HCT116 (cell line): ENCODE data around the gene EGFL7. TPM values are rescaled to one million over a fixed set of nuclear protein-coding genes. Genes with fewer than 3 reads are reported as not detected.

Source experiments
- ATAC-seq: fragments of 200-7000 bp; cut with Tn5 transposase; 2 replicates; pipeline ENCODE4 v1.9.1; 2020; ENCODE audit warnings: mild to moderate bottlenecking, moderate library complexity
- BruUV-seq: library from RNA; stranded (reverse); fragments of 400-500 nt; replicated peaks from 2 replicates; lab custom pipeline; 2021; lab: Mats Ljungman, UMichigan
- CTCF ChIA-PET: fragments of 300-600 bp; sonication (Branson Sonifier 250); formaldehyde crosslinking; loops from one replicate; lab custom pipeline; 2021; ENCODE audit warnings: antibody characterized with exemption; lab: Charles Lee
- POLR2A ChIA-PET: fragments of 300-600, 350-600 bp; sonication (Branson Sonifier 250); formaldehyde crosslinking; loops from one replicate; lab custom pipeline; 2021; ENCODE audit warnings: antibody characterized with exemption; lab: Charles Lee
- RAD21 ChIA-PET, 2 experiments: fragments of 300-600 bp; sonication (Branson Sonifier 250); formaldehyde crosslinking; loops; one replicate each; lab custom pipeline; 2023; ENCODE audit warnings: low total read pairs in 2 of 2; ENCODE audit not compliant: uncharacterized antibody in 2 of 2, unreplicated experiment in 2 of 2, low non-redundant PET in 1 of 2; lab: Charles Lee
- DNase-seq: peaks from one replicate; pipeline ENCODE4 v3.0.0-alpha.2; 2010; ENCODE audit warnings: low read depth, low spot score
- H2AFZ ChIP-seq: fragments of 200-600 bp; shearing (Covaris generic), sonication (generic); 2 replicates; pipeline ENCODE4 v1.6.1; 2017; ENCODE audit warnings: low read depth, mixed run types, mixed read lengths, antibody characterized with exemption, low read length; ENCODE audit not compliant: poor library complexity, severe bottlenecking
- H3K27ac ChIP-seq: 2 replicates; pipeline ENCODE4 v1.5.1; 2012; ENCODE audit warnings: low read depth, low read length
- H3K27me3 ChIP-seq: fragments of 200-600 bp; sonication (generic); 2 replicates; pipeline ENCODE4 v1.6.1; 2016; ENCODE audit warnings: mixed run types, low read length, mixed read lengths; ENCODE audit not compliant: insufficient read depth
- H3K36me3 ChIP-seq, 2 experiments: fragments of 200-500 bp in 1 of 2; fragments of 200-600 bp in 1 of 2; sonication (Bioruptor generic) in 1 of 2; sonication (generic) in 1 of 2; 2 replicates each; pipeline versions ENCODE4 v1.5.1 to v1.6.1; 2014 to 2016; ENCODE audit warnings: low read length in 2 of 2, inconsistent platforms in 1 of 2, mixed read lengths in 1 of 2, mixed run types in 1 of 2; ENCODE audit not compliant: insufficient read depth in 2 of 2, control insufficient read depth in 1 of 2
- H3K4me1 ChIP-seq, 2 experiments: fragments of 200-600 bp in 1 of 2; sonication (generic) in 1 of 2; 2 replicates each; pipeline versions ENCODE4 v1.5.1 to v1.6.1; 2012 to 2017; ENCODE audit warnings: low read length in 2 of 2, inconsistent platforms in 1 of 2, mild to moderate bottlenecking in 1 of 2, mixed read lengths in 1 of 2, mixed run types in 1 of 2, moderate library complexity in 1 of 2; ENCODE audit not compliant: insufficient read depth in 2 of 2, control insufficient read depth in 1 of 2
- H3K4me2 ChIP-seq: fragments of 200-600 bp; sonication (generic); 2 replicates; pipeline ENCODE4 v1.6.1; 2017; ENCODE audit warnings: mixed run types, low read length, mixed read lengths
- H3K4me3 ChIP-seq, 2 experiments: fragments of 200-600 bp in 1 of 2; sonication (generic) in 1 of 2; replicated peaks in 1 of 2; 2 replicates each; pipeline ENCODE4 v1.5.1; 2011 to 2016; ENCODE audit warnings: low read length in 2 of 2, control low read depth in 1 of 2, low read depth in 1 of 2, mild to moderate bottlenecking in 1 of 2, mixed read lengths in 1 of 2, mixed run types in 1 of 2
- H3K79me2 ChIP-seq: fragments of 200-600 bp; sonication (generic); 2 replicates; pipeline ENCODE4 v1.6.1; 2017; ENCODE audit warnings: mild to moderate bottlenecking, mixed run types, low read length, moderate library complexity, mixed read lengths; ENCODE audit not compliant: insufficient read depth
- H3K9ac ChIP-seq: fragments of 200-600 bp; sonication (generic); 2 replicates; pipeline ENCODE4 v1.6.1; 2016; ENCODE audit warnings: low read length, mixed read lengths
- H3K9me2 ChIP-seq: fragments of 200-600 bp; sonication (generic), shearing (Covaris generic); 2 replicates; pipeline ENCODE4 v1.6.1; 2017; ENCODE audit warnings: mixed run types, mild to moderate bottlenecking, moderate library complexity; ENCODE audit not compliant: insufficient read depth
- H3K9me3 ChIP-seq, 2 experiments: fragments of 200-500 bp in 1 of 2; fragments of 200-600 bp in 1 of 2; sonication (Bioruptor generic) in 1 of 2; sonication (generic) in 1 of 2; 2 replicates each; pipeline ENCODE4 v1.6.1; 2014 to 2017; ENCODE audit warnings: low read length in 2 of 2, mixed read lengths in 2 of 2, inconsistent platforms in 1 of 2, low read depth in 1 of 2, mild to moderate bottlenecking in 1 of 2, mixed run types in 1 of 2, moderate library complexity in 1 of 2; ENCODE audit not compliant: control insufficient read depth in 1 of 2, insufficient read depth in 1 of 2
- H4K20me1 ChIP-seq: fragments of 200-600 bp; sonication (generic), shearing (Covaris generic); 2 replicates; pipeline ENCODE4 v1.6.1; 2017; ENCODE audit warnings: mixed run types, mild to moderate bottlenecking, moderate library complexity; ENCODE audit not compliant: insufficient read depth
- ATF3 ChIP-seq: IDR thresholded peaks from 2 replicates; pipeline ENCODE4 v1.6.1; 2012
- CBX3 ChIP-seq: IDR thresholded peaks from 2 replicates; pipeline ENCODE4 v1.6.1; 2012; ENCODE audit warnings: low read depth
- CEBPB ChIP-seq: IDR thresholded peaks from 2 replicates; pipeline ENCODE4 v1.6.1; 2012; ENCODE audit warnings: low read depth
- CTCF ChIP-seq, 3 experiments: fragments of 200-600 bp in 1 of 3; sonication (generic) in 1 of 3; IDR thresholded peaks in 2 of 3; conservative IDR thresholded peaks in 1 of 3; 2 replicates each; pipeline ENCODE4 v1.5.1; 2012 to 2017; ENCODE audit warnings: low read depth in 2 of 3, low read length in 2 of 3, antibody characterized with exemption in 1 of 3, borderline replicate concordance in 1 of 3, control low read depth in 1 of 3, mild to moderate bottlenecking in 1 of 3, mixed read lengths in 1 of 3, mixed run types in 1 of 3, moderate library complexity in 1 of 3; ENCODE audit not compliant: insufficient read depth in 1 of 3
- EGR1 ChIP-seq: IDR thresholded peaks from 2 replicates; pipeline ENCODE4 v1.6.1; 2012; ENCODE audit warnings: low read depth
- ELF1 ChIP-seq: IDR thresholded peaks from 2 replicates; pipeline ENCODE4 v1.6.1; 2012; ENCODE audit warnings: low read depth, borderline replicate concordance
- EZH2 ChIP-seq: fragments of 200-600 bp; sonication (generic); IDR thresholded peaks from 2 replicates; pipeline ENCODE4 v1.6.1; 2017; ENCODE audit warnings: antibody characterized with exemption, mixed run types
- EZH2phosphoT487 ChIP-seq: fragments of 200-600 bp; IDR thresholded peaks from 2 replicates; pipeline ENCODE4 v1.6.1; 2018; ENCODE audit warnings: antibody characterized with exemption, borderline replicate concordance
- JUND ChIP-seq: IDR thresholded peaks from 2 replicates; pipeline ENCODE4 v1.6.1; 2012
- MAX ChIP-seq: IDR thresholded peaks from 2 replicates; pipeline ENCODE4 v1.6.1; 2012
- POLR2A ChIP-seq: IDR thresholded peaks from 2 replicates; pipeline ENCODE4 v1.7.0; 2011; ENCODE audit warnings: borderline replicate concordance; ENCODE audit not compliant: insufficient read depth, insufficient read length; ENCODE audit errors: extremely low read depth
- RAD21 ChIP-seq: IDR thresholded peaks from 2 replicates; pipeline ENCODE4 v1.6.1; 2012; ENCODE audit warnings: low read depth, mild to moderate bottlenecking
- SIN3A ChIP-seq: IDR thresholded peaks from 2 replicates; pipeline ENCODE4 v1.6.1; 2012; ENCODE audit warnings: low read depth
- SRF ChIP-seq: IDR thresholded peaks from 2 replicates; pipeline ENCODE4 v1.6.1; 2012; ENCODE audit warnings: low read depth
- ZFX ChIP-seq: fragments of 450-650 bp; IDR thresholded peaks from 2 replicates; pipeline ENCODE4 v1.6.1; 2017
- ZNF274 ChIP-seq: fragments of 200-500 bp; sonication (Bioruptor generic); IDR thresholded peaks from 2 replicates; pipeline ENCODE4 v1.6.1; 2014; ENCODE audit warnings: mild to moderate bottlenecking, low read depth, low read length, inconsistent platforms
- intact Hi-C: fragments of 100-400 bp; cut with micrococcal nuclease; formaldehyde crosslinking; loops from 2 replicates; pipeline ENCODE4 v1.10.0; 2022
- total RNA-seq: library from RNA; stranded (reverse); gene quantifications from one replicate; pipeline ENCODE4 v1.2.1, GENCODE V29; 2021; ENCODE audit not compliant: unreplicated experiment

Gene EGFL7
- total RNA-seq, 1 experiment from 2014 or later: 82.0 TPM

GRCh38 chr9:136669791-136670464, 7.2 kb downstream of the EGFL7 start:
- DNase-seq: no peak
- H3K4me2 ChIP-seq: no peak overlapping the region
- H3K9ac ChIP-seq: no peak overlapping the region
- BruUV-seq: no TSS peak
- H3K79me2 ChIP-seq: no peaks in the 10 kb centered on the region
- TF ChIP-seq ZNF274: no peak
- no peak for TF ChIP-seq EGR1
- TF ChIP-seq ZFX: no peak
- TF ChIP-seq CBX3: no peak
- TF ChIP-seq ELF1: no peak
- TF ChIP-seq SIN3A: no peak
- TF ChIP-seq CEBPB: no peak
- no peaks in the 10 kb centered on the region for H3K27me3 ChIP-seq
- ATAC-seq: no peak
- H2AFZ ChIP-seq: no peak overlapping the region
- H3K4me3 ChIP-seq: no peak overlapping the region
- H3K4me1 ChIP-seq: peaks cover 0 to 38% of the 10 kb centered on the region in 2 experiments; a peak in 2 of 4 replicates
- H3K36me3 ChIP-seq: peaks cover 0 to 7% of the 10 kb centered on the region in 2 experiments; a peak in 2 of 4 replicates
- no peaks in the 10 kb centered on the region for H4K20me1 ChIP-seq
- H3K9me2 ChIP-seq: no peaks in the 10 kb centered on the region
- intact Hi-C loops: loop anchor here (2.0 kb wide), 1 partner anchor 17 kb away; the partner anchor contains the start of gene AGPAT2
- H3K9me3 ChIP-seq: no peaks in the 10 kb centered on the region
- ChIA-PET CTCF (no interaction called here), RAD21 (no interaction called here), POLR2A (no interaction called here)
- H3K27ac ChIP-seq: no peak overlapping the region; the same call in 1 of the 2 replicates

GRCh38 chr9:136670576-136671253, 8.0 kb downstream of the EGFL7 start:
- TF ChIP-seq RAD21: no peak
- TF ChIP-seq CTCF (IDR thresholded peaks at IDR 0.05 in 2 of 3, conservative IDR thresholded peaks at IDR 0.05 in 1 of 3; ENCODE audit: borderline replicate concordance in 1 of 3, insufficient read depth in 1 of 3, low read depth in 2 of 3, low read length in 2 of 3): no peak
- no peak for TF ChIP-seq EZH2phosphoT487
- no peak for TF ChIP-seq ELF1
- no peak for TF ChIP-seq SRF
- TF ChIP-seq EZH2: no peak
- TF ChIP-seq MAX: no peak
- no peak for TF ChIP-seq ATF3
- no peak for TF ChIP-seq POLR2A
- no peak for TF ChIP-seq ZFX
- TF ChIP-seq JUND: no peak
- Histone ChIP-seq H3K9me3 (no peaks in the 10 kb centered on the region), H3K4me1 (peaks cover 0 to 42% of the 10 kb centered on the region in 2 experiments; a peak in 2 of 4 replicates), H3K9me2 (no peaks in the 10 kb centered on the region), H3K4me3 (no peak overlapping the region), H3K27ac (no peak overlapping the region), H3K36me3 (peaks cover 0 to 7% of the 10 kb centered on the region in 2 experiments; a peak in 2 of 4 replicates), H3K4me2 (no peak overlapping the region), H3K79me2 (no peaks in the 10 kb centered on the region), H3K9ac (no peak overlapping the region), H3K27me3 (no peaks in the 10 kb centered on the region), H4K20me1 (no peaks in the 10 kb centered on the region), H2AFZ (no peak overlapping the region)
- BruUV-seq: no TSS peak
- ChIA-PET RAD21 (no interaction called here), POLR2A (interaction anchor here (1.5 kb wide), 1 partner anchor 23 kb away, joined by 5 read pairs; no protein-coding TSS in a partner anchor), CTCF (interaction anchor here (0.8 to 2.3 kb wide), 2 partner anchors 11 to 15 kb away, joined by 6 to 18 read pairs; no protein-coding TSS in a partner anchor)
- ATAC-seq (no peak), DNase-seq (no peak)
- intact Hi-C loops: loop anchor here (2.0 kb wide), 1 partner anchor 16 kb away; the partner anchor contains the start of gene AGPAT2
